CD14-positive monocyte (primary cell): ENCODE data around the gene OTULIN. TPM values are rescaled to one million over a fixed set of nuclear protein-coding genes. Genes with fewer than 3 reads are reported as not detected.

Source experiments
- DNase-seq, 3 donors: peaks; one replicate each; pipeline ENCODE4 v3.0.0-alpha.2; 2011 to 2022
- H2AFZ ChIP-seq: 2 replicates; pipeline ENCODE4 v1.6.0; 2012; ENCODE audit warnings: mild to moderate bottlenecking, low read depth, low read length, inconsistent platforms; ENCODE audit not compliant: insufficient read depth, poor library complexity, severe bottlenecking
- H3K27ac ChIP-seq, 2 donors: 1 replicate in 1 of 2; 2 replicates in 1 of 2; pipeline ENCODE4 v1.5.1; 2012 to 2013; ENCODE audit warnings: low read length in 2 of 2, control low read depth in 1 of 2, inconsistent platforms in 1 of 2, low read depth in 1 of 2, mild to moderate bottlenecking in 1 of 2
- H3K27me3 ChIP-seq, 2 donors: one replicate each; pipeline versions ENCODE4 v1.6.0 to v1.6.1; 2011 to 2013; ENCODE audit warnings: low read length in 2 of 2; ENCODE audit not compliant: control insufficient read depth in 2 of 2, insufficient read depth in 2 of 2
- H3K36me3 ChIP-seq, 2 donors: replicated peaks in 1 of 2; 1 replicate in 1 of 2; 2 replicates in 1 of 2; pipeline versions ENCODE4 v1.5.1 to v1.6.1; 2012 to 2013; ENCODE audit warnings: low read length in 2 of 2, control low read depth in 1 of 2, inconsistent platforms in 1 of 2, mild to moderate bottlenecking in 1 of 2; ENCODE audit not compliant: insufficient read depth in 2 of 2, control insufficient read depth in 1 of 2
- H3K4me1 ChIP-seq, 2 donors: 1 replicate in 1 of 2; 2 replicates in 1 of 2; pipeline versions ENCODE4 v1.5.1 to v1.6.1; 2012 to 2013; ENCODE audit warnings: low read length in 2 of 2, control low read depth in 1 of 2, inconsistent platforms in 1 of 2, mild to moderate bottlenecking in 1 of 2, moderate library complexity in 1 of 2; ENCODE audit not compliant: insufficient read depth in 2 of 2, control insufficient read depth in 1 of 2
- H3K4me2 ChIP-seq: replicated peaks from 2 replicates; pipeline ENCODE3; 2012; ENCODE audit warnings: low read length, moderate library complexity, mild to moderate bottlenecking; ENCODE audit not compliant: poor library complexity, severe bottlenecking; ENCODE audit errors: extremely low read depth
- H3K4me3 ChIP-seq, 3 experiments: fragments of 200-600 bp in 1 of 3; sonication (generic) in 1 of 3; replicated peaks in 1 of 3; 1 replicate in 2 of 3; 2 replicates in 1 of 3; pipeline ENCODE4 v1.5.1; 2011 to 2013; ENCODE audit warnings: low read length in 3 of 3, mild to moderate bottlenecking in 3 of 3, control low read depth in 2 of 3, low read depth in 2 of 3, inconsistent platforms in 1 of 3, moderate library complexity in 1 of 3
- H3K79me2 ChIP-seq: 2 replicates; pipeline ENCODE4 v1.6.0; 2012; ENCODE audit warnings: mild to moderate bottlenecking, control low read depth, inconsistent platforms, low read length, moderate library complexity; ENCODE audit not compliant: insufficient read depth
- H3K9ac ChIP-seq: 2 replicates; pipeline ENCODE4 v1.6.0; 2017; ENCODE audit warnings: low read length, mild to moderate bottlenecking; ENCODE audit not compliant: insufficient read depth, poor library complexity, severe bottlenecking
- H3K9me3 ChIP-seq, 2 donors: replicated peaks in 1 of 2; 1 replicate in 1 of 2; 2 replicates in 1 of 2; pipeline versions ENCODE4 v1.5.1 to v1.6.1; 2012 to 2013; ENCODE audit warnings: low read length in 2 of 2, control low read depth in 1 of 2; ENCODE audit not compliant: control insufficient read depth in 1 of 2, insufficient read depth in 1 of 2
- H4K20me1 ChIP-seq: 2 replicates; pipeline ENCODE4 v1.6.0; 2012; ENCODE audit warnings: mild to moderate bottlenecking, low read length, control low read depth, moderate library complexity; ENCODE audit not compliant: insufficient read depth
- H3K27ac Mint-ChIP-seq, 7 donors: one replicate each; pipeline ENCODE4 v1.8.0; 2020; ENCODE audit warnings: mild to moderate bottlenecking in 7 of 7, mixed read lengths in 7 of 7, moderate library complexity in 6 of 7, inconsistent platforms in 2 of 7
- H3K27me3 Mint-ChIP-seq, 3 donors: one replicate each; pipeline ENCODE4 v1.8.0; 2021 to 2022; ENCODE audit warnings: low read depth in 3 of 3, mild to moderate bottlenecking in 3 of 3, mixed read lengths in 3 of 3, moderate library complexity in 3 of 3, inconsistent platforms in 1 of 3
- H3K36me3 Mint-ChIP-seq, 2 donors: one replicate each; pipeline ENCODE4 v1.8.0; 2020; ENCODE audit warnings: mixed read lengths in 2 of 2, inconsistent platforms in 1 of 2, mild to moderate bottlenecking in 1 of 2
- H3K4me1 Mint-ChIP-seq: one replicate; pipeline ENCODE4 v1.8.0; 2020; ENCODE audit warnings: mild to moderate bottlenecking, mixed read lengths
- H3K4me3 Mint-ChIP-seq, 2 donors: one replicate each; pipeline ENCODE4 v1.8.0; 2020; ENCODE audit warnings: mild to moderate bottlenecking in 2 of 2, mixed read lengths in 2 of 2, moderate library complexity in 1 of 2
- H3K9me3 Mint-ChIP-seq, 7 donors: one replicate each; pipeline ENCODE4 v1.8.0; 2020 to 2022; ENCODE audit warnings: mixed read lengths in 7 of 7, mild to moderate bottlenecking in 6 of 7, moderate library complexity in 6 of 7, inconsistent platforms in 2 of 7
- CTCF ChIP-seq: fragments of 200-600 bp; IDR thresholded peaks from one replicate; pipeline ENCODE4 v1.8.0; 2022; ENCODE audit warnings: antibody characterized with exemption, mild to moderate bottlenecking
- WGBS: methylation state at CpG from one replicate; pipeline ENCODE4 v1.1.5; 2013; ENCODE audit warnings: missing lambda C conversion rate; ENCODE audit not compliant: insufficient coverage; 5-methylcytosine and 5-hydroxymethylcytosine counted together
- intact Hi-C, 2 donors: fragments of 100-400 bp; cut with micrococcal nuclease; formaldehyde crosslinking; loops; one replicate each; pipeline versions ENCODE4 v1.15.0 to v1.15.1; 2023
- polyA plus RNA-seq, 3 donors: library from polyadenylated mRNA; depleted of rRNA in 1 of 3; unstranded in 2 of 3; stranded (reverse) in 1 of 3; fragments of 300-500 nt in 2 of 3; fragments of >200 nt in 1 of 3; fragmentation: Illumina TruSeq in 2 of 3; gene quantifications; 1 replicate in 2 of 3; 2 replicates in 1 of 3; pipeline ENCODE4 v1.2.3, GENCODE V29; 2012 to 2021

Gene OTULIN
- polyA plus RNA-seq, 3 donors = 13.7 to 14.2 (median 14.0) TPM

DNA sequence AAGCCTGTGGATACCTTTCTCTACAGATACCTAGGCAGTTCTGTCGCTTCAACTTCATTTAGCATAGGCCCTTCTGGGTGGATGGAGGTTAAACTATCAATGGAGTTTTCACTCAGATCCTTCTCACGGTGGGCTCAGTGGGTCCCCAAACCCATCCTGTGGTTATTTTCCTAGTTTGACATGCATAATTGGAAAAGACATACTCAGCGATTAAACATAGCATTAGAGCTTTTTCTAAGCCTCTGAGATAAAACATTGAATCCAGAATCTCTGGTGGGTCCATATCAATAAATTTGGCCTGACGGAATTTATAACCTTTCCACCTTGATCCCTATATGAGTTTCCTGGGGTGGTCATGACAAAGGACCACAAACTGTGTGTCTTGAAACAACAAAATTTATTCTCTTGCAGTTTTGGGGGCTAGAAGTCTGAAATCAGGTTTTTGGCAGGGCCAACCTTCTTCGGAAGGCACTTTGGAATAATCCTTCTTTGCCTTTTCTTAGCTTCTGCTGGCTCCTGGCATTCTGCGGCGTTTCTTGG lies 1.7 kb upstream of the OTULIN start:
- Histone ChIP-seq H3K27me3 (no peaks in the 10 kb centered on the region), H3K4me3 (no peak overlapping the region), H3K4me2 (no peak overlapping the region), H3K79me2 (peaks cover 30% of the 10 kb centered on the region), H3K27ac (no peak overlapping the region), H3K9ac (no peak overlapping the region), H3K9me3 (no peaks in the 10 kb centered on the region), H3K4me1 (peaks cover 28 to 37% of the 10 kb centered on the region in 2 donors), H4K20me1 (peaks cover 28% of the 10 kb centered on the region), H2AFZ (no peak overlapping the region), H3K36me3 (peaks cover 0 to 7% of the 10 kb centered on the region in 2 donors)
- no peak for TF ChIP-seq CTCF
- Mint-ChIP-seq H3K36me3 (peaks cover 3 to 7% of the 10 kb centered on the region in 2 donors), H3K9me3 (no peaks in the 10 kb centered on the region), H3K4me1 (peaks cover 40% of the 10 kb centered on the region), H3K27me3 (peaks cover 0 to 2% (median 0%) of the 10 kb centered on the region in 3 donors), H3K27ac (peak overlapping the region in 2 of 7 donors; percentile 35 to 46), H3K4me3 (no peak overlapping the region)
- no peak for DNase-seq
- WGBS = 98% methylated on average over 4 of the region's 7 CpGs
- intact Hi-C loops = loop anchor here (5.0 to 10.0 kb wide), 2 partner anchors 78 to 80 kb away; partner anchors contain the start of gene OTULINL (in 2 of the 2)

DNA sequence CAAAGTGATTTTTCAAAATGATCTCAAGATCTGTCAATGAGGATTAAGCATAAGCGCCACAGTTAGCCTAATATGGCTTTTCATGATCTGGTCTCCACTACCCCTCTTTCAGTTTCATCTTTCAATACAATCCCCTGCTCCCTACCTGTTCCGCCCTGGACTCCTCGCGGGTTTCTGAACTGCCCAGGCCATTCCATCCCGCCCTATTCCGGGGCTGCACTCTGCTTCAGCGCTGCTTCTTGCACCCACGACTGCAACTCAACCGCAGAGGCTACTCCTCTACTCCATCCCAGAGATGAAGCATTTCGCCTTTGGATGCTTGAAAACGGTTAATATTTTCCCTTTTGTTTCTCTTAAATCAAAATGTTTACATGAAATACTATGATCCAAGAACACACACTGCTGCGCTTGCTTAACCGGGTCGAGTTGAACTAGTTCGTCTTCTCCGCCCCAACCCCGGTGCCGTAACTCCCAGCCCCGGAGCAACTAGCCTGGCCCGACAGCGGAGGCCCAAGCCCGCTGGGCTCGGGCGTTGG lies 716 bp upstream of the OTULIN start:
- Histone ChIP-seq H4K20me1 (peaks cover 39% of the 10 kb centered on the region), H3K27ac (peak overlapping the region; percentile 71 to 90), H2AFZ (peak overlapping the region; percentile 96), H3K4me3 (peak overlapping the region; percentile 48 to 85 (median 74)), H3K36me3 (peaks cover 4 to 15% of the 10 kb centered on the region in 2 donors), H3K27me3 (no peaks in the 10 kb centered on the region), H3K9ac (peak overlapping the region; percentile 78), H3K79me2 (peaks cover 40% of the 10 kb centered on the region), H3K9me3 (no peaks in the 10 kb centered on the region), H3K4me1 (peaks cover 28 to 37% of the 10 kb centered on the region in 2 donors), H3K4me2 (peak overlapping the region; percentile 79)
- Mint-ChIP-seq H3K27me3 (peaks cover 0 to 2% (median 0%) of the 10 kb centered on the region in 3 donors), H3K36me3 (peaks cover 10 to 17% of the 10 kb centered on the region in 2 donors), H3K4me3 (peak overlapping the region; percentile 88 to 91), H3K27ac (peak overlapping the region; percentile 92 to 97 (median 96)), H3K9me3 (no peaks in the 10 kb centered on the region), H3K4me1 (peaks cover 47% of the 10 kb centered on the region)
- 3% methylated on average over 24 of the region's 24 CpGs for WGBS
- intact Hi-C loops = loop anchor here (5.0 to 10.0 kb wide), 2 partner anchors 79 to 82 kb away; partner anchors contain the start of gene OTULINL (in 2 of the 2)
- DNase-seq = peak in 1 of 3 donors; percentile 20
- no peak for TF ChIP-seq CTCF
